H9 (cell line): ENCODE data around the gene POFUT2. TPM values are rescaled to one million over a fixed set of nuclear protein-coding genes. Genes with fewer than 3 reads are reported as not detected.

Experiments
- DNase-seq: peaks from one replicate; pipeline ENCODE4 v3.0.0-alpha.2; 2017
- H2AFZ ChIP-seq: one replicate; pipeline ENCODE4 v1.6.1; 2013; ENCODE audit warnings: mild to moderate bottlenecking, low read length, control low read depth, moderate library complexity
- H2AK5ac ChIP-seq: 2 replicates; pipeline ENCODE4 v1.6.1; 2013; ENCODE audit warnings: low read length, control low read depth, mixed read lengths; ENCODE audit not compliant: insufficient read length
- H2BK120ac ChIP-seq: one replicate; pipeline ENCODE4 v1.6.1; 2013; ENCODE audit warnings: low read depth, mild to moderate bottlenecking, low read length, control low read depth, inconsistent platforms; ENCODE audit not compliant: poor library complexity, severe bottlenecking
- H2BK12ac ChIP-seq: 2 replicates; pipeline ENCODE4 v1.6.1; 2013; ENCODE audit warnings: low read length, control low read depth, mixed read lengths, low read depth; ENCODE audit not compliant: insufficient read length
- H2BK15ac ChIP-seq: 2 replicates; pipeline ENCODE4 v1.6.1; 2013; ENCODE audit warnings: low read depth, low read length, control low read depth
- H2BK20ac ChIP-seq: one replicate; pipeline ENCODE4 v1.6.1; 2013; ENCODE audit warnings: low read depth, mild to moderate bottlenecking, low read length, control low read depth, inconsistent platforms; ENCODE audit not compliant: poor library complexity, severe bottlenecking
- H2BK5ac ChIP-seq: 2 replicates; pipeline ENCODE4 v1.6.1; 2013; ENCODE audit warnings: low read length, control low read depth, mixed read lengths; ENCODE audit not compliant: insufficient read length
- H3K14ac ChIP-seq: 2 replicates; pipeline ENCODE4 v1.6.1; 2013; ENCODE audit warnings: low read length, control low read depth; ENCODE audit not compliant: insufficient read depth
- H3K18ac ChIP-seq: 2 replicates; pipeline ENCODE4 v1.6.1; 2013; ENCODE audit warnings: low read depth, mild to moderate bottlenecking, mixed read lengths, low read length, control low read depth; ENCODE audit not compliant: insufficient read length
- H3K23ac ChIP-seq: 2 replicates; pipeline ENCODE4 v1.6.1; 2013; ENCODE audit warnings: low read length, control low read depth, mixed read lengths, low read depth; ENCODE audit not compliant: insufficient read length
- H3K23me2 ChIP-seq: 2 replicates; pipeline ENCODE4 v1.6.1; 2013; ENCODE audit warnings: low read depth, mild to moderate bottlenecking, mixed read lengths, low read length, control low read depth; ENCODE audit not compliant: insufficient read length, poor library complexity, severe bottlenecking
- H3K27ac ChIP-seq: 2 replicates; pipeline ENCODE4 v1.5.1; 2013; ENCODE audit warnings: low read length, control low read depth, mixed read lengths, low read depth; ENCODE audit not compliant: insufficient read length
- H3K27me3 ChIP-seq: 2 replicates; pipeline ENCODE4 v1.6.1; 2013; ENCODE audit warnings: low read length, control low read depth, inconsistent platforms; ENCODE audit not compliant: insufficient read depth
- H3K4ac ChIP-seq: 2 replicates; pipeline ENCODE4 v1.6.1; 2013; ENCODE audit warnings: low read depth, mild to moderate bottlenecking, control low read depth, inconsistent platforms, low read length, moderate library complexity
- H3K4me1 ChIP-seq: 2 replicates; pipeline ENCODE4 v1.6.1; 2013; ENCODE audit warnings: low read length, control low read depth, inconsistent platforms; ENCODE audit not compliant: insufficient read depth
- H3K4me2 ChIP-seq: 2 replicates; pipeline ENCODE4 v1.6.1; 2013; ENCODE audit warnings: low read length, control low read depth, mixed read lengths; ENCODE audit not compliant: insufficient read length, insufficient read depth
- H3K56ac ChIP-seq: 2 replicates; pipeline ENCODE4 v1.6.1; 2013; ENCODE audit warnings: low read depth, mild to moderate bottlenecking, mixed read lengths, low read length, control low read depth; ENCODE audit not compliant: insufficient read length
- H3K79me1 ChIP-seq: 2 replicates; pipeline ENCODE4 v1.6.1; 2013; ENCODE audit warnings: low read depth, mild to moderate bottlenecking, moderate library complexity, low read length, control low read depth, inconsistent platforms; ENCODE audit not compliant: insufficient read depth, poor library complexity, severe bottlenecking
- H3K79me2 ChIP-seq: 2 replicates; pipeline ENCODE4 v1.6.1; 2013; ENCODE audit warnings: low read length, control low read depth, inconsistent platforms; ENCODE audit not compliant: insufficient read depth
- H3K9ac ChIP-seq: 2 replicates; pipeline ENCODE4 v1.6.1; 2013; ENCODE audit warnings: low read length, control low read depth, mixed read lengths; ENCODE audit not compliant: insufficient read length; ENCODE audit errors: extremely low read depth
- H3K9me3 ChIP-seq: one replicate; pipeline ENCODE4 v1.6.1; 2013; ENCODE audit warnings: low read depth, low read length, inconsistent platforms; ENCODE audit not compliant: control insufficient read depth
- H3T11ph ChIP-seq: one replicate; pipeline ENCODE4 v1.6.1; 2013; ENCODE audit warnings: mild to moderate bottlenecking, low read length, control low read depth, inconsistent platforms
- H4K20me1 ChIP-seq: one replicate; pipeline ENCODE4 v1.6.1; 2013; ENCODE audit not compliant: control insufficient read depth, insufficient read length, insufficient read depth
- H4K5ac ChIP-seq: 2 replicates; pipeline ENCODE4 v1.6.1; 2013; ENCODE audit warnings: low read depth, mild to moderate bottlenecking, mixed read lengths, low read length, control low read depth; ENCODE audit not compliant: insufficient read length
- H4K8ac ChIP-seq: replicated peaks from 2 replicates; pipeline ENCODE4 v1.6.1; 2013; ENCODE audit warnings: low read length, control low read depth, mixed read lengths, low read depth; ENCODE audit not compliant: insufficient read length
- H4K91ac ChIP-seq: 2 replicates; pipeline ENCODE4 v1.6.1; 2013; ENCODE audit warnings: low read depth, mild to moderate bottlenecking, moderate library complexity, mixed read lengths, low read length, control low read depth; ENCODE audit not compliant: insufficient read length
- H3K27ac Mint-ChIP-seq, 3 experiments: 2 replicates in 2 of 3; 3 replicates in 1 of 3; pipeline ENCODE4 v1.8.0; 2020 to 2021; ENCODE audit warnings: mixed read lengths in 3 of 3, mild to moderate bottlenecking in 1 of 3, moderate library complexity in 1 of 3
- H3K27me3 Mint-ChIP-seq: 2 replicates; pipeline ENCODE4 v1.8.0; 2021; ENCODE audit warnings: low read depth, mild to moderate bottlenecking, moderate library complexity, mixed read lengths
- H3K36me3 Mint-ChIP-seq, 3 experiments: 2 replicates in 2 of 3; 3 replicates in 1 of 3; pipeline ENCODE4 v1.8.0; 2020 to 2021; ENCODE audit warnings: low read depth in 3 of 3, mixed read lengths in 3 of 3; ENCODE audit not compliant: insufficient read depth in 1 of 3
- H3K4me1 Mint-ChIP-seq, 2 experiments: 2 replicates each; pipeline ENCODE4 v1.8.0; 2020; ENCODE audit warnings: mixed read lengths in 2 of 2
- H3K4me3 Mint-ChIP-seq, 2 experiments: 2 replicates in 1 of 2; 3 replicates in 1 of 2; pipeline ENCODE4 v1.8.0; 2020 to 2021; ENCODE audit warnings: mild to moderate bottlenecking in 2 of 2, mixed read lengths in 2 of 2, moderate library complexity in 1 of 2
- H3K9me3 Mint-ChIP-seq, 2 experiments: 2 replicates in 1 of 2; 3 replicates in 1 of 2; pipeline ENCODE4 v1.8.0; 2020; ENCODE audit warnings: mild to moderate bottlenecking in 2 of 2, mixed read lengths in 2 of 2, moderate library complexity in 1 of 2
- WGBS: extraction: QIAGEN DNeasy Blood & Tissue Kit; methylation state at CpG from one replicate; pipeline ENCODE4 v1.1.7; 2013; ENCODE audit warnings: missing lambda C conversion rate, low lambda C conversion rate, mixed read lengths; ENCODE audit not compliant: insufficient read length; ENCODE audit errors: extremely low coverage; 5-methylcytosine and 5-hydroxymethylcytosine counted together
- total RNA-seq: library from RNA; stranded (reverse); gene quantifications from 2 replicates; pipeline ENCODE4 v1.2.1, GENCODE V29; 2021
- TF ChIP-seq, protein P1 (sequence below): fragments of 200-600 bp; sonication (generic); conservative IDR thresholded peaks from 3 replicates; pipeline ENCODE4 v1.8.0; 2021; ENCODE audit warnings: antibody characterized with exemption, mild to moderate bottlenecking

Gene POFUT2
- total RNA-seq, 1 experiment from 2014 or later, result 34.8 TPM

GRCh38 chr21:45309987-45310381 lies 22.3 kb upstream of the POFUT2 start:
- Histone ChIP-seq H2BK15ac (no peak overlapping the region), H3K14ac (no peak overlapping the region), H3K4me1 (no peaks in the 10 kb centered on the region), H2BK20ac (no peak overlapping the region), H4K91ac (no peak overlapping the region), H2BK120ac (no peak overlapping the region), H3K9ac (no peak overlapping the region), H3K4me2 (no peak overlapping the region), H3K27me3 (no peaks in the 10 kb centered on the region), H3K9me3 (no peaks in the 10 kb centered on the region), H2BK5ac (no peak overlapping the region), H3K4ac (no peak overlapping the region), H3K79me2 (no peaks in the 10 kb centered on the region), H3K23ac (no peak overlapping the region), H4K5ac (no peak overlapping the region), H4K20me1 (no peaks in the 10 kb centered on the region), H3K23me2 (no peaks in the 10 kb centered on the region), H3T11ph (no peak overlapping the region), H2AK5ac (no peak overlapping the region), H3K18ac (no peak overlapping the region), H4K8ac (no peak overlapping the region), H3K27ac (no peak overlapping the region), H3K79me1 (no peaks in the 10 kb centered on the region), H2BK12ac (no peak overlapping the region), H2AFZ (no peak overlapping the region), H3K56ac (no peak overlapping the region)
- WGBS, result no CpG with 5 or more reads among the region's 3 CpGs
- Mint-ChIP-seq H3K9me3 (peaks cover 0 to 3% of the 10 kb centered on the region in 2 experiments; a peak in 1 of 5 replicates), H3K4me1 (peaks cover 22 to 29% of the 10 kb centered on the region in 2 experiments), H3K36me3 (no peaks in the 10 kb centered on the region; a peak in 2 of 7 replicates), H3K27me3 (peaks cover 19% of the 10 kb centered on the region), H3K4me3 (no peak overlapping the region), H3K27ac (no peak overlapping the region)
- TF ChIP-seq, protein P1, sequence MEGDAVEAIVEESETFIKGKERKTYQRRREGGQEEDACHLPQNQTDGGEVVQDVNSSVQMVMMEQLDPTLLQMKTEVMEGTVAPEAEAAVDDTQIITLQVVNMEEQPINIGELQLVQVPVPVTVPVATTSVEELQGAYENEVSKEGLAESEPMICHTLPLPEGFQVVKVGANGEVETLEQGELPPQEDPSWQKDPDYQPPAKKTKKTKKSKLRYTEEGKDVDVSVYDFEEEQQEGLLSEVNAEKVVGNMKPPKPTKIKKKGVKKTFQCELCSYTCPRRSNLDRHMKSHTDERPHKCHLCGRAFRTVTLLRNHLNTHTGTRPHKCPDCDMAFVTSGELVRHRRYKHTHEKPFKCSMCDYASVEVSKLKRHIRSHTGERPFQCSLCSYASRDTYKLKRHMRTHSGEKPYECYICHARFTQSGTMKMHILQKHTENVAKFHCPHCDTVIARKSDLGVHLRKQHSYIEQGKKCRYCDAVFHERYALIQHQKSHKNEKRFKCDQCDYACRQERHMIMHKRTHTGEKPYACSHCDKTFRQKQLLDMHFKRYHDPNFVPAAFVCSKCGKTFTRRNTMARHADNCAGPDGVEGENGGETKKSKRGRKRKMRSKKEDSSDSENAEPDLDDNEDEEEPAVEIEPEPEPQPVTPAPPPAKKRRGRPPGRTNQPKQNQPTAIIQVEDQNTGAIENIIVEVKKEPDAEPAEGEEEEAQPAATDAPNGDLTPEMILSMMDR, result no peak
- DNase-seq, result no peak
